DOHH2 (cell line): ENCODE measurements around the gene POLR3GL.

ENCODE experiments used
- CTCF ChIP-seq: fragments of 200-600 bp; sonication (generic); IDR thresholded peaks from one replicate; pipeline ENCODE4 v1.5.1; 2014; ENCODE audit warnings: antibody characterized with exemption, mild to moderate bottlenecking, low read depth, low read length; ENCODE audit not compliant: poor library complexity, severe bottlenecking
- EZH2phosphoT487 ChIP-seq: fragments of 200-600 bp; sonication (generic); IDR thresholded peaks from 2 replicates; pipeline ENCODE4 v1.6.1; 2017; ENCODE audit warnings: borderline replicate concordance, mild to moderate bottlenecking, antibody characterized with exemption, low read length, moderate library complexity, mixed read lengths

DNA sequence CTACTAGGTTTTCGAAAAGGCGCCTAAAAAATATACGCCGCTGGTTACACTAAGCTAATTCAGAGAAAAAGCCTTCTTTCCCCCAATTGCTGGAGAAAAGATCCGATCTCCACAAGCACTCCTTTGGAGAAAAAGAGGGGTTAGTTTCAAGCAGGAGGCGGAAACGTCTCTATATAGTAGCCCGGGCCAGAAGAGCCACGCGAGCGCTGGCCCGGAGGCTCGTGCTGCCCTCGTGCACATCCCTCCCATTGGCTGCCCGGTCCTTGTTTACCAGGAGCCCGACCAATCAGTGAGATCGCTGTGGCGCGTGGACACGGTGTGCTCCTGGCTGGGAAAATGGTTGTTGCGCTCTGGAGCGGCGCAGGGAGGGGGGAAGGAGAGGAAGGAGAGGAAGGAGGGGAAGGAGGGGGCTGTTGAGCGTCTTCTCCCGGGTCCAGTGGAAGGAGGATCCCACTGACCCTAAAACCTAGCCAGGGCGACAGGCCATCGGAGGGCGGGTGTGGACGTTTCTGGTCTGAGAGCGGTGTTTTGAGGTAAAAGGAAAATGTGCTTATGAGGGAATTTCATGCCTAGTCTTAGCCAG is 32.0 kb downstream of the POLR3GL start, which contains the start of gene TXNIP:
- TF ChIP-seq CTCF (no peak), EZH2phosphoT487 (no peak)
